Measurements from ENCODE around the gene CRB1. TPM values are rescaled to one million over a fixed set of nuclear protein-coding genes. Genes with fewer than 3 reads are reported as not detected.

CRB1 gene
- total RNA-seq, 1 experiment from 2014 or later = not detected

GRCh38 chr1:197331565-197331964 is 63.5 kb downstream of the CRB1 start:
- no peak for DNase-seq (ENCODE audit: low read depth, low spot score)
- CTCF ChIA-PET = no interaction called here
- no peaks in the 10 kb centered on the region for H3K27me3 ChIP-seq (ENCODE audit: control insufficient read depth, insufficient read depth, low read length)
- BruUV-seq (replicated peaks) = no TSS peak
- in situ Hi-C loops (cut with HindIII; ENCODE audit: low pct_unique_long_range_greater_than_20kb, low sequenced_read_pairs) (no loop called here), intact Hi-C loops (cut with micrococcal nuclease; ENCODE audit: unreplicated experiment) (no loop called here)
- H3K9me3 ChIP-seq (ENCODE audit: control insufficient read depth, insufficient read depth, low read depth, low read length) = no peaks in the 10 kb centered on the region
- H3K27ac ChIP-seq (ENCODE audit: low read length) = no peak overlapping the region
- POLR2A ChIA-PET = no interaction called here
- TF ChIP-seq REST (IDR thresholded peaks at IDR 0.05; ENCODE audit: insufficient read depth in 1 of 2, low read depth in 2 of 2, low read length in 1 of 2) = no peak
- TF ChIP-seq SIN3A (IDR thresholded peaks at IDR 0.05; ENCODE audit: borderline replicate concordance, insufficient read depth, low read depth, low read length) = no peak
- TF ChIP-seq CTCF (IDR thresholded peaks at IDR 0.05) = no peak
- TF ChIP-seq TCF7L2 (IDR thresholded peaks at IDR 0.05; ENCODE audit: low read depth, low read length) = no peak
- TF ChIP-seq POLR2AphosphoS5 (IDR thresholded peaks at IDR 0.05; ENCODE audit: low read depth, low read length) = no peak
- no peaks in the 10 kb centered on the region for H3K36me3 ChIP-seq (ENCODE audit: control insufficient read depth, insufficient read depth, low read length)
- no peak for ATAC-seq
- no peaks in the 10 kb centered on the region for H3K4me1 ChIP-seq (ENCODE audit: control insufficient read depth, insufficient read depth, low read length)
- no peak overlapping the region for H3K4me3 ChIP-seq (ENCODE audit: low read depth in 2 of 2, low read length in 2 of 2)

- no peaks in the 10 kb centered on the region for H3K36me3 ChIP-seq (ENCODE audit: control insufficient read depth, insufficient read depth, low read length)
- H3K4me3 ChIP-seq (ENCODE audit: low read depth in 2 of 2, low read length in 2 of 2) = no peak overlapping the region
- H3K27me3 ChIP-seq (ENCODE audit: control insufficient read depth, insufficient read depth, low read length) = no peaks in the 10 kb centered on the region
- no peaks in the 10 kb centered on the region for H3K9me3 ChIP-seq (ENCODE audit: control insufficient read depth, insufficient read depth, low read depth, low read length)
- DNase-seq (ENCODE audit: low read depth, low spot score) (no peak), ATAC-seq (no peak)
- no peaks in the 10 kb centered on the region for H3K4me1 ChIP-seq (ENCODE audit: control insufficient read depth, insufficient read depth, low read length)
- ChIA-PET CTCF (no interaction called here), POLR2A (no interaction called here)
- intact Hi-C loops (cut with micrococcal nuclease; ENCODE audit: unreplicated experiment) (no loop called here), in situ Hi-C loops (cut with HindIII; ENCODE audit: low pct_unique_long_range_greater_than_20kb, low sequenced_read_pairs) (no loop called here)
- TF ChIP-seq POLR2AphosphoS5 (IDR thresholded peaks at IDR 0.05; ENCODE audit: low read depth, low read length) (no peak), CTCF (IDR thresholded peaks at IDR 0.05) (no peak), SIN3A (IDR thresholded peaks at IDR 0.05; ENCODE audit: borderline replicate concordance, insufficient read depth, low read depth, low read length) (no peak), REST (IDR thresholded peaks at IDR 0.05; ENCODE audit: insufficient read depth in 1 of 2, low read depth in 2 of 2, low read length in 1 of 2) (no peak), TCF7L2 (IDR thresholded peaks at IDR 0.05; ENCODE audit: low read depth, low read length) (no peak)
- H3K27ac ChIP-seq (ENCODE audit: low read length) = no peak overlapping the region
- no TSS peak for BruUV-seq (replicated peaks)
Observed at GRCh38 chr1:197333041-197333440, 65.0 kb downstream of the CRB1 start.

All from Panc1 (cell line).